NCI-H187 treated with DMSO at 0.1 percent for 48 hours (cell line): ENCODE measurements around the gene NDUFS2.
"Not testable (repeated sequence)": the region's sequence is repeated elsewhere in the genome, so short reads cannot be mapped to it uniquely, and the experiment has no call there.

Source experiments
- DNase-seq: peaks from one replicate; lab custom pipeline; 2025; lab: John Stamatoyannopoulos, UW

The NDUFS2 gene

DNA sequence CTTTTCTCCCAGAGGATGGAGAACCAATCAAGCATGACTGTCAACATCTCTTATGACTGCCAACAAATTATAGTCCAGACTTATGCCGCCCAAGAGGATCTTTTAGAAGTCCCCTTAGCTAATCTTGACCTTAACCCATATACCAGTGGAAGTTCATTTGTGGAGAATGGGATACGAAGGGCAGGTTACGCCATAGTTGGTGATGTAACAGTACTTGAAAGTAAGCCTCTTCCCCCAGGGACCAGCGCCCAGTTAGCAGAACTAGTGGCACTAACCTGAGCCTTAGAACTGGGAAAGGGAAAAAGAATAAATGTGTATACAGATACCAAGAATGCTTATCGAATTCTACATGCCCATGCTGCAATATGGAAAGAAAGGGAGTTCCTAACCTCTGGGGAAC is 53.1 kb downstream of the NDUFS2 start:
- not testable (repeated sequence) for DNase-seq

DNA sequence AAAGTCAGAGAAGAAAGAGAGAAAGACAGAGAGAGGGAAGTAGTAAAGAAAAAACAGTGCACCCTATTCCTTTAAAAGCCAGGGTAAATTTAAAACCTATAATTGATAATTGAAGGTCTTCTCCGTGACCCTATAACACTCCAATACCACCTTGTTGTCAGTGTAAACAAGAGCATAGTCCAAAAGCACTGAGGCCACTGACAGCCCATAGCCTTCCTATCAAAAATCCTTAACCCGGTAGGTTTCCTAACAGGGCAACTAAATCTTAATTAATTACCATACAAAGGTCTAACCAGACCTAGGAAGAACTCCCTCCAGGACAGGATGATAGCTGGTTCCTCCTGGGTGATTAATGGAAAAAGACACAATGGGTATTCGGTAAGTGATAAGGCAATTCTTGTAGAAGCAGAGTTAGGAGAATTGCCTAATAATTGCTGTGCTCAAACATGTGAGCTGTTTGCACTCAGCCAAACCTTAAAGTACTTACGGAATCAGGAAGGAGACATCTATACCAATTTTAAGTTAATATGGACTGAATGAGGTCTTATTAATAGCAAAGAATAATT is 53.9 kb downstream of the NDUFS2 start:
- not testable (repeated sequence) for DNase-seq

DNA sequence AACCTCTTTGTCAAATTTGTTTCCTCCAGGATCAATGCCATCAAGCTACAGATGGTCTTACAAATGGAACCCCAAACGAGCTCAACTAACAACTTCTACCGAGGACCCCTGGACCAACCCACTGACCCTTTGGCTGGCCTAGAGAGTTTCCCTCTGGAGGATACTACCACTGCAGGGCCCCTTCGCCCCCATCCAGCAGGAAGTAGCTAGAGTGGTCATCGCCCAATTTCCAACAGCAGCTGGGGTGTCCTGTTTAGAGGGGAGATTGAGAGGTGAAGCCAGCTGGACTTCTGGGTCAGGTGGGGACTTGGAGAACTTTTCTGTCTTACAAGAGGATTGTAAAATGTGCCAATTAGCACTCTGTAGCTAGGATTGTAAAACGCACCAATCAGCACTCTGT is 54.9 kb downstream of the NDUFS2 start:
- not testable (repeated sequence) for DNase-seq

DNA sequence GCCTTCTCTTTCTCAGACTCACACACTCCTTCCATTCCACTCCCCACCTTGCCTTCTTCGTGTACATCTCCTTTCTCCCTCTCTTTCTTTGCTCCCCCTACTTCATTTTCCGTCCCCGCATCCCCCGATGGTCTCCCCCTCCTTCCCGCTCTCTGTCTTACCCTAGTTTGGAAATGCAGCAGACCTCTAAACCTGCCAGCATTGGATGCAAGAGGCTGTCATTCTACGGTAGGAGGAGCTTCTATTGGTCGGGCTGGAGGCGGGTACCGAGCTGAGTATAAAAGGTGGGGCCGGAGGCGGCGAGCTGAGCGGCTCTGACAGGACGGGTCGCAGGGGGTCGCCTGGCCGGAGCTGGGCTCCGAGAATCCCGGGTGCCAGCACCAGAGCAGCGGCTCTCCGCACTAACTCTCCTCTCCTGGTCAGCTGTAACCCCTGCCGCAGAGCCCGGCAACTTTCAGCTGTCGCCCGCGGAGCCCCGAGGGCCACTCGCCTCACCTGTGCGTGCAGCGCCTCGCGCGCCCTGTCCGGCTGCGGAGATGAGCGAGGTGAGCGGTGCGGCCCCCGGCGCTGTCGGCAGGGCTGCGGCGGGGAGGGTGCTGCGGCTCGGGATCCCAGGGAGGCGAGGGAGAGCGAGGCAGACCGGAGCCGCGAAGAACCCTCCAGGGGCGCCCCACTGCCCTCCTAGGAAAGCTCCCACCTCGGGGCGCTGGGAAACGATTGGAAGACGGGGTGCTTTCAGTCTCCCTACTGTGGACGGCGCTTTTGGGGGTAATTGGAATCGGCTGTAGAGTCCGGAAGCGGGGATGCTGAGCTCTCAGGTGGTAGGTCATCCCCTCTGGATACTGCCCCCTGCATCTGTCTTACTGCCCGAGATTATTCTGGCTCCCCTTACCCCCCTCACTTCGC is 56.5 kb downstream of the NDUFS2 start, which contains the start of gene PCP4L1:
PCP4L1 (plus strand) TSS at position 307 of the 906 bp plus-strand sequence; CDS start at position 537, 230 bp downstream.
- peak; percentile 49 for DNase-seq

DNA sequence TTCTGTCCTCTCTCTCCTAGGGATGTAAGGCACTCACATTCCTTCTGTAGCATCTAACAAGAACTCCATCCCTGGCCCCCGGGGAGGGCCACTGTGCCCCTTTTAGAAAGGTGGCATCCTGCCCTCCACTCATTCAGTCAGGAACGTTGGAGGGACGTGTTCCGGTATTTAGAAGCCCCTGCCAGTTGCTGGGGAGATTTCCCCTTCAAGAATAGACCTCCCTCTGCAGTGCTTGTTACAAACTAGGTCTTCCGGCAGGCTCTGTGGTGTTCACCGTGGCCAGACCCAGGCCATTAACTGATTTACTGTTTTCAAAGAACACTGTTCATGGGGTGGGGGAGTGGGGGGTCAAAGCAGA is 57.2 kb downstream of the NDUFS2 start:
- DNase-seq, result no peak

DNA sequence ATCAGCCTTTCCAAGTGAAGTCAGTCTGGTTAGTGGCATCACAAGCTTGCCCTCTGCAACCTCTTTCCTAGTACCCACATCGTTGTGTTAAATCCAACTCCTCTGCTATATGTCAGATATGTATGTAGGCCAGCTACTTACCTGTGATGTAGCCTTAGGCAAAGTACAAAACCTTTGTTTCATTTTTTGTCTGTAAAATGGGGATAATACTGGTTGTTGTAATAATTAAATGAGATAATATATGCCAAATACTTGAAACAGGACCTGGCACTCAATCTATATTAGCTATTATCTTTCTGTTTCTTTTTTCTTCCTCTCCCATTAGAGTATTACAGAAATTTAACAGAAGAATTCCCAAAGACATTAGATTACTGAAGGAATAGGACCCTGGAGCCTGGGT is 57.6 kb downstream of the NDUFS2 start:
- DNase-seq, result no peak

DNA sequence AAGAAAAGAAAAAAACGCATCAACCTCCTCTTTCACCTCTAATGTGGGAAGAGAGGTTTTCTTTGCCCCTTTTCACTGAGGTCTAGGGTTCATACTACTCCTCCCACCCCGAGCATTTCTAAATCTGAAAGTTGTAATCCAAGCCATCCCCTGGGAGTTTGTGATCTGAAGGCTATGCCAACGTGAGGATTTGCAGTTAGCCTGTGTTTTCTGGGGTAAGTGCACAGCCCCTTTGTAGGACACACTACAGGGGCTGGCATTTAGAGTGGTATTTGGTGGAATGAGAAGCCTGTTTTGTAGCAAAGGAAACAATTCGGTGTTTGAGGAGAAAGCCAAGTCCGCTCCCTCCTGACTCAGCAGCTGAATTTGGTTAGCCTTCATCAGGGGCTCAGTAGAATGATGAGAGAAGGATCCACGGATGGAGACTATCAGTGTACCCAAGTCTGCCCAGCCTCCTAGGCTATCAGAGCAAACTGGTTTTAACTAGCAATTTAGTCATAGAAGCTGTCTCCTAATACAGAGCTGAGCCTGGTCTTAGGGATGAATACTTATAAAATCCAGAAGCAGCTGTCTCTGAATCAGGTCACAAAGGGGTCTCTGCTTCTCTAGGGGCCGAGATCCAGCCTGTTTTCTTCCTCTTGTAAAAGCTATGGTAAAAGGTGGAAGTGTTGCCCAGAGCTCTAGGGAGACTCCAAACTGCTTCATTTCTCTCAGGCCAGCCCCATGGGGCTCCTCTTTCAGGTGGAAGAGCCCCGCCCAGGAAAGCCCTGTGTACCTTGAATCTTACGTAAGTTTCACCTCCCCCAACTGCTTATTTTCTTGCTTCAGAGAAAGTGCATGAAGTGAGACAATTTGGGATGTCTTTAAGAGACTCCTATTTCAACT is 58.5 kb downstream of the NDUFS2 start:
- no peak for DNase-seq

DNA sequence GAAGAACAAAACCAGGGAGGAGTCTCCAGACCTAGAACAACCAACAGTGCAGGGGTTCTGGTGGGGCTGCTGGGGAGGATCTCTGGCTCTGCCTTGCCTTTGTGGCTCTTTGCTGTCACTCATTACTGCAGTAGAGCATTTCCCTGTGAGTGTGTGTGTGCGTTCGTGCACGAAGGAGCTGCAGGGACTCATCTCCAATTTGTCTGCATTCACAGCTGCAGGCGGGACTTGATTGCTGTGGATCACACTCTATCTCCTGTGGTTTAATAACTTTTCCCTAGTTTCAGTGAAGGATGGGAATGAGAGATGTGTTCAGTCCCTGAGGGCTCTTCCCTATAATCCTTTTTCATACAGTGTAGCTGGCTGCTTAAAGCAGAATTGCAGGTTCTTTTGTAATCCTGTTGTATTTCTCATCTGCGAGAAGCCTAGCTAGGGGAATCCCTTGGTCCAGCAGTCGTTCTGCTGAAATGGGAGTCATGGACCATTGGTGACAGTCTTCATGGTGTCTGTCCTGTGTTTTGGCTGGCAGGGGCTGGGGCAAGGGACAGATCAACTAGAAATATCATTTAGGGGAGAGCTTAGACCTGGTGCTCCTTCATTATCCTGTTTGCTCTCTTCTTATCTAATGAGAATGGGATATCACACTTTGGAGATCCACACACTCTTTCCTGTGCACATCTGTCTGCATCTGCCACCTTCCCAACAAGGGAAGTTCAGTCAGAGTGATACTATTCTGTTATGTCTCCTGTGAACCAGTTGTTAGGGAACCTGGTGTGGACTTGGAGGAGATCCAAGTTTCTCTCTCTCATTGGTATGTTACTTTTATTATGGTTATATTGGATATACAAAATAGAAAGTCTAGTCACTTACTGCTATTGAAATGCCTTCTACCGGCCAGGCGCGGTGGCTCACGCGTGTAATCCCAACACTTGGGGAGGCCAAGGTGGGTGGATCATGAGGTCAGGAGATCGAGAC is 59.4 kb downstream of the NDUFS2 start:
- no peak for DNase-seq
